ENCODE measurements around the gene NR5A2.

Gene NR5A2

DNA sequence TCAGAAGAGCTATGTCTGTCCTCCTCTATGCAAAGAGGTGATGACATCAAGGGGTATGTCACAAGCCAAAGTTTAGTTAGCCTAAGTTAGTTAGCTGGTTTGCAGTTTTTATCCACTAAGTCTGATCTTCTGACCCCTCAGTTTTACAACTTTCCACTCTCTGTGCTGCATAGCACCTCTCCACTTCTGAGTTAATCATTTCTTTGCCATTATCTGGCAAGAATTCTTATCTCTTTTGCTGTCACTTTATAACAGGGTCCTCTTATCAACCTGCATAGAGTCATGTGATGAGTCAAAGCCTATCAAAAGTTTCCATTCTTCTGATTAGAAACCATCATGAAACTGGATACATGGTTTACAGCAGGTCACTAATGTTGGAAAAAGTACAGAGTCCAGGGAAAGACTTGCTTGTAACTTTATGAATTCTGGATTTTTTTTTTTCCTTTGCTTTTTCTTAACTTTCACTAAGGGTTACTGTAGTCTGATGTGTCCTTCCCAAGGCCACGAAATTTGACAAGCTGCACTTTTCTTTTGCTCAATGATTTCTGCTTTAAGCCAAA lies at the start of gene NR5A2:
Gene NR5A2, plus strand, starts transcription at position 447 of the 560 bp plus-strand sequence. CDS start 138 bp downstream, outside the sequence.
- DNase-seq = no peak

DNA sequence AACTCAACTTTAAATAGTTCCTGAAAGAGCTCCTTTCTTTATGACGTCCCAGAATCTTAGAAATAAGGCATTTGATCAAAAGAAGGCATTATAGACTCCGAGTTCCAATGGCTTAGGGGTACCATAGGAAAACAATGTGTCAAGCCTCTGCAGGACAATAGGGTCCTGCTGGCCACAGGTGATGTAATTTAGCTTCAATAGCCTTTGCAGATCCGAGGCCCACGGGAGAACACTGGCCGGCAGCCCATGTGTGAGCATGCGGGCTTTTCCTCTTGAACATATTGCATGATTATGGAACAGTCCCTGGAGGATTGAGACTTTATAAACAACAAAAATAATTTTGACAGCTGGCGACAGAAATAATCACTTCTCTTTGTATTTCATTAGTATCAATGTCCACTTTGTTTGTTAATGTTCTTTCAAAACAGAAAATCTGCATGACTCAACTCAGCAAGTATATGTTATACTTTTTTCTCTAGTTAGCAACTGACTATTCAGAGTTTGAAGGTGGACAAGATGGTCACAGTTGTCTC lies 49.0 kb upstream of the NR5A2 start:
- no peak for DNase-seq

DNA sequence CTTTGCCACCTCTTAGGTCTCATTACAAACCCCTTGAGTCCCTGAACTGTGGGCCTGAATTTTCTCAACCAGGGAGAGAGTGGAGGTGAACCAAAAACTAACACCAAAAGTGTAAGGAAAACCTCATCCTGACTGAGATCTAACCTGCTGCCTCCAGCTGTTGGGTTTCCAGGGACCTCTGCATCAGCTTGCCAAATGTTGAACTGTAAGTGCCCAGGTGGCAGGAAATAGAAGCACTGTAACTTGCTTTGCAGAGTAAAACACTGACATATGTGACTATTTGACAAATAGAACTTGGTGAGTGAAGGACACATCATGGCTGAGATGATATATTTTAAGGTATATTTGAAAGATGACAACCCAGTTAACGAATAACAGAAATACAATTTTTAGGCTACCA lies 48.4 kb upstream of the NR5A2 start:
- no peak for DNase-seq

- no peak for DNase-seq
Observed at GRCh38 chr1:199981584-199981983, 45.9 kb upstream of the NR5A2 start.

- no peak for DNase-seq
Observed at GRCh38 chr1:199982606-199983005, 44.9 kb upstream of the NR5A2 start.

DNA sequence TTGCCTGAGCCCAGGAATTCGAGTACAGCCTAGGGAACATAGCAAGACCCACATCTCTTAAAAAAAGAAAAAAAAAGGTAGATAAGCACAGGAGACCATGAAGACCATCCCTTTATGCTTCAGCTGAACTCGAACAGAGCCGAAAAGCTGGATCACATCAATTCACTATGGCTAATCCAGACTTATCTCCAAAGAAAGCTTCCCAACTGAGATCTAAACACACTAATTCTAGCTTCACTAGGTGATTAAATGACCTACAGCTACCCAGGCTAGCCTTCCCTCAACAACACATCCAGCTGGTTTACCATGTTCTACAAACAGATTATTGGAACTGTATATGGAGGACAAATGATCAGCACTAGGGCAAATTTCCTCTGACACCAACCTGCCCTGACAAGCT lies 44.0 kb upstream of the NR5A2 start:
- DNase-seq = no peak

DNA sequence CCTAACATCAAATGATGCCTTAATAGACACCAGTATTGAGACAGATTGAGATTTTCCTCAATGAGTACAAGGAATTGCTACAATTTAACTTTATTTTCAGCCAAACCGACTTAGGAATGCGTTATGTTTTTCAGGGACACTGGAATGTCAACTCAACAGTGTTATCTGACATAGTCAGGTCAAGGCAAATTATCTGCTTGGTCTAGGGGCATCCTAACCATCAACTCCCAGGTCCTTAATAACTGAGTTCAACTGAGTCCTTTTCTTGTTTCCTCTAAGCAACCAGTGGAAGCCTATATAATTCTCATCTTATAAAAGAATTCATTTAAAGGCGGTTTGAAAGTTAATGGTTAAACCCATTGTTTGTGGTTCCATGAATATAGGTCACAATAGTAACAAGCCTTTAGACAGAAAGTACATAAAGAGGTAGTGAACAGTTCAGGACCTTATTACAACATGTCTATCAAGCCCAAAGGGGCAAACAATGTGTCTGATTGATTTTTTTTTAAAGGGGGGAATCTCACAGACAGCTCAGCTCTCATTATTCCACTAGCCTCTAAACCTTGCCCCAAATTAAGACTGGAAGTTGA lies 32.3 kb upstream of the NR5A2 start:
- no peak for DNase-seq

DNA sequence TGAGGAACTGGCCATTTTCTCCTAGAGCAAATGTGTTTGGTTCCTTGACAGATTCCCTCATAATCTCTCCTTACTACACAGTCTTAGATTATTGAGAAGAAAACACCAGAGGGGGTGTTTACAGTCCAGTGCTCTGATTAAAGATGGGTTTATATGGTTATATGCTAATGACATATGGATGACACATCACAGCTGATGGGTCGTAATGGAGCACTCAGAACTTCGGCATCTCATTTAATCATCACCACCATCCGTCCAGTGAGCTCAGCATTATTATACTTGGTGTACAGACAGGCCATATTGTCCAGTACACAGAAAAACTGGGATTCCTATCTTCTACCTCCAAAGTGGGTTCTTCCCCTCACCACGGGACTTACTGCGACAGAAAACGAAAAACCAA lies 22.3 kb upstream of the NR5A2 start:
- DNase-seq = no peak

- no peak for DNase-seq
Observed at GRCh38 chr1:200006711-200007110, 20.8 kb upstream of the NR5A2 start.

DNA sequence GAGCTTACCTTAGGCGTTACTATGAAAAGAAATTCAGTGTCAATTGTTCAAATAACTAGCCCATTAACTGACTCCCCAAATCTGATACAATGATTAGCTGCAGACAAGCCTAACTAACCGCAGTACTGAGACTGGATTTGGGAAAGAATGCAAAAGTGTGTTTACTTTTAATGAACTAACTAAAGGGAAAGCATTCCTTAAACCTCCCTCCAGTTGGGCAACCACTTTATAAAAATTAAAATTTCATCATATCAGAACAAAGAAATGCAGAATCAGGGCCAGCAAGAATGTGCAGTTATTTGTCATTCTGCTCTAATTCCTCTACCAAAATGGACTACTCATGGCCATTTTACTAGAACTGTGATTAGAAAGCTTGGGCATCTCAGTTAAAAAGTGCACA lies 11.7 kb upstream of the NR5A2 start:
- no peak for DNase-seq

GRCh38 chr1:200021577-200022238 lies 5.8 kb upstream of the NR5A2 start:
- DNase-seq = no peak

GRCh38 chr1:200022239-200022804 lies 5.2 kb upstream of the NR5A2 start:
- DNase-seq = no peak

- peak; percentile 51 for DNase-seq
Observed at GRCh38 chr1:200028586-200029034, 1.1 kb downstream of the NR5A2 start.

DNA sequence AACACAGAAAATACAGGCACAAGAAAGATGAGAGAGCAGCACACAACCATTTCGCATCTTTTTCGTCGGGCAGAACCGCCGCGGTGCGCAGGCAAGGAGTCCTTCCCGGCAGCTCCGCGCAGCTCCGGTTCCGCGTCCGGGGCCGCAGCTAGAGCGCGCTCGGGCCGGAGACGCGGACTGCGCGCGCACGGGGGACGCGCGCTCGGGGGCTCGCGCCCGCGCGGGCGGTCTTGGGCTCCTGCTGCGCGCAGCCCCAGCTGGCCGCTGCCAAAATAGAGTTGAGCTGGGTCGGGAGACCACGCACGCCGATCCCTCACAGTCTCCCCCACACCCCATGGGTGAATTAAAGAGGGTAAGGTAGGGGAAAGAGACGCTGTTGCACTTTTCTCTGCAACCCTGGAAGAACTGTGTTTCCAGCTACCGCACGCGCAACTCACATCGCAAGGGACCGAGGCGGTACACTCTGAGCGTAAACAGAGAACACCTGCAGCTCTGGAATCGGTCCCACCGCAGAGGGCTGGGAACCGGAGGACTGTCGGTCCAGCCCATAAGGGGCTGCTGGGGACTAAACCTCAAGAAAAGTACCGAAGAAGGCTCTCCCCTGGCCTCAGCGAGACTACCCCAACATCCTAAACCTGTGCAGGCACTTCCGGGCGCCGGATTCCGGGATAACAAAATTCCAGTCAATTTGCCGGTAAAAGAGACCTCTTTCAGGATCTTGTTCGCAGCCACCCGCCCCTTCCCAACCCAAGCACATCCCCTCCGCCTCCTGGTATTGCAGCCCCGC lies 1.7 kb downstream of the NR5A2 start:
- peak; percentile 61 for DNase-seq

GRCh38 chr1:200029822-200030152 lies 2.3 kb downstream of the NR5A2 start:
- DNase-seq = no peak

DNA sequence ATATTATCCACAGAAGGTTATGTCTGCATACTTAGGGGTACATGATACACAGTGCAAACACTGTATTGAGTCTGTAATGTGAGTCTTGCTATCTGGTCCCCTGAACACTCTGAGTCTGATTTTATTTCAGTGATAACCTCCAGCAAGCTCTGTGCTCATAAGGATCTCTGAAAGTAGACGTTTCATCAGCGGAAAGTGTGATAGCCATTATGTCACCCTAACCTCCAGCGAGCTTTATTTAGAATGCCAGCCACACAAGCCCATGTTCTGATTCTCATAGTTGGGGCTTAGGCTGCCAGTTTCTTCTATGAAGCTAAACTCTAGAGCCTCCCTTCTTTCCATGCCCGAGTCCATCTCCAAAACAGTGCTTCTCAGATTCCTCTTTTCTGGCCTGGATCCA lies 3.3 kb downstream of the NR5A2 start:
- no peak for DNase-seq

DNA sequence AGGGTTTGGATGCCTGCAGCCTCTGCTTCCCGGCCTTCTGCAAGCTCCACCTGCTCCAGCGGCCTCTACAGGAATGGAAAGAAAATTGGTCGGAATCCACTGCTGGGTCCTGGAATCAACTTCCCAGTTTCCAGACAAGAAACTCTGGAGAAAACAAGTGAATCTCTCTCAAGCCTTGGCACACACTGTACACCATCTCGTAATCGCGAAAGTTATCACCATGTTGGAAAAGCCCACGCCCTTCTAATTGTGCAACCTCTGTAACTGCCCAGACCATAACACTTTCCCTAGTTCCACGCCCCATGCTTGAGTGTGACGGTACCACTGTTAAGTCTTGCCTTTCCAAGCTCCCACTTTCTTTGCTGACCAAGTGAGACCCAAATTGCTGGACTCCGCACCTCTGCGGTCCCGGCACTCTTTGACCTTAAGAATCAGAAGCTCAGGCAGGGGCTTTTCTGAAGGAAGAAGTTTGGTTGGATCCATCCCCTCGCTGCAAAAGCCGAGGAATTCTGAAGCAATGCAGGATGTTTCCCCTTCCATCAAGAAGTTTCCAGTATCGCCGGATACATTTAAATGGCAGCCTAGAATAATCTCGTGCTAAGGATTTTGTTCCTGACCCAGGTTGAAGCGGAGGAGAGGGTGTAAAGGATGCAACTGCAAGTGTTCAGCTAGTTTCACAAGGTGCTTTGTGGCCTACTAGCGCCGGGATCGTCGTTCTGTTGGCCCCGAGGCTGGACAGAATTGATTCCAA lies 6.2 kb downstream of the NR5A2 start:
- no peak for DNase-seq

DNA sequence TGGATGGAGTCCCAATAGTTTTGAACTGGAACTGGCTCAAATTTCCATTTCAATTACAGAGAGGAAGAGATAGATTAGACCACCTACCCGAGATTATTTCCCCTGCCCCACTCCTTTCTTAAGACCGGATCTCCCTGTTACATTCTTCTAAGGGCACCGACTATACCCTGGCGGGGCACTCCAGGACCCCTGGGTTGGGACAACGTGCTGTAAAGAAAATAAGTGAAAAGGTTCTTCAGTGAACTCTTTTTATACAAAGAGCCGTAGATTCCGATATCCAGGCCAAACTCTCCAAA lies 6.7 kb downstream of the NR5A2 start:
- DNase-seq = no peak

DNA sequence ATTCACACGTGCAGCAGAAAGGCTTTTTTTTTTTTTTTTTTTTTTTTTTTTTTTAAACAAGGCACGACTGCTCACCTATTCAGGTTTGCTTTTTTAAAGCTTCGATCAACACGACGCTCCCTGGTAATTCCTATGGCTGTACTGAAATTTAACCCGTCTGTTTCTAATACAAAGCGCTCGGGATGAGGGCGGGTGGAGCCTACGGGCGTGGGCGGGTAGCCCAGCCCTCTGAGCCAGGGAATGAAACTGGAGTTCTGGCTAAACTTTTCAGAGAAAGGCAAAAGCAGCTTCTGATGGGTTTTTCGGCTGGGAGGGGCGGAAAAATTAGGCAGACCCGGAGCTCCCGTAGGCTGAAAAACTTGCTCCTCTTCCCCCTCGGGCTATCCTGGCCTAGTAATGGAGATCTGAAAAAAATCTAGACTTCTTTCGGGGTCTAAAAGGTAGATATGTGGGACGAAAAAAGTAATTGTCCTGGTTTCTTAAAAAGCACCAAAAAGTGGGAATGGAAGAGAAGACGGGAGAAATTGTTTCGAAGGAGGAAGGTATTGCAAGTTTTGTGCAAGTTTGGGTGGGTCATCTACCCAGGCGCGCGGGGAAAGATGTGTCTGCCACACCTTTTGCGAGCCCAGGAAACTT lies 7.4 kb downstream of the NR5A2 start:
- DNase-seq = no peak

DNA sequence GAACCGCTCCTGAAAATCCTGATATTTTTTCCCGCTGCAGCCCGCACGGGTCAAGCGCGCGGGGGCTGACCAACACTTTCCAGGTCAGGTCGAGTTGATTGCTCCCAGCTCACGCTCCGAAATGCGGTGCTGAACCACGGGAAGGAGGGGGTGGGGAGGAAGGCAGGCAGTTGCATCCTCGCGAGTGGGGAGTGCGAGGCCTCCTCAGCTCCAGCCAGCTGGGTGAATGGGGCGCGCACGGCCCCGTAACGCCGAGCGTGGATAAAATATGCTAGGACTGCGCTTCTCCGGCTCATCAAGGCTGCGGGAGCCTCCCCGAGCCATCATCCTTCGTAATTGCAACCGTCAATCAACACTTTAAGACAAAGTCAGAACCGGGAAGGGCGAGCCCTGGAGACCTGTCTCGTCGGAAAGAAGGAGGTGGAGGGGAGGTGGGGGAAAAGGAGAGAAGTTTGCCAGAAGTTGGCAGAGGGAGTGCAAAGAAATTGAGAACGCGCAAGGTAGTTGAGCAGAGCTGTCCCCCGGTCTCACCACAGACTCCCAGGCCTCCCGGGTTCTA lies 8.0 kb downstream of the NR5A2 start:
- DNase-seq = no peak

DNA sequence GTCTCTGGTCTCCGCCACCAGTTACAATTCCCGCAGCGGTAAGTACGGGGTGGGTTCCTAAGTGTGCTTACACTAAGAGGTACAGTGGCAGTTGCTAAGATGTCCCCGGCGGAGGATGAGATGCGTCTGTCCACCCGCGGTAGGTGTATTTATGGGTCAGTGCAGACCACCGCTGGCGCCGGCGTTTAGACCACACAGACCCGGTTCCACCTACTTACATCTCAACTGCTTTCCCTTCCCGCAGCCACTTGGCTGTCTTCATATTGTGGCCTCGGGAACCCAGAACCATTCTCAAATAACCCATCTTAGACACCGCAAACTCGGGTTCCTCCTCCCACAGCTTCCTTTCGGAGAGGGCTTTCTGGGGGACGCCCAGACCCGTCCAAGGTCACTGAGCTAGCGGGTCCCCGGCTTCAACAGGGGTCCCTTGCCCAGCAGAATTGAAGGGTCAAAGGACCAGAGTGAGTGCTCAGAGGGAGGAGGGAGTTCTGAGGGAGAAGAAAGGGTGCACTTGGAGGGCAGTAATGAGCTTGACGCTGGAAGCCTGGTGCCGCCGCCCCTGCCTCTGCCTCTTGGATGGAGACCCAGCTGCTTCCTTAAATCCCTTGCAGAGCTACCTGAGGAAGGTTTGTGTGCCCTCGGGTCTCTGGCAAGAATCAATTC lies 8.6 kb downstream of the NR5A2 start:
- DNase-seq = no peak
